ENCODE results near the gene NCOA3.

NCOA3 gene

GRCh38 chr20:47668313-47669151 lies 166.8 kb downstream of the NCOA3 start:
- no peak for DNase-seq (ENCODE audit: low spot score)
- TF ChIP-seq CTCF (IDR thresholded peaks at IDR 0.05; ENCODE audit: extremely low read depth, missing control alignments), result no peak

GRCh38 chr20:47669152-47669425 lies 167.4 kb downstream of the NCOA3 start:
- DNase-seq (ENCODE audit: low spot score), result no peak
- no peak for TF ChIP-seq CTCF (IDR thresholded peaks at IDR 0.05; ENCODE audit: extremely low read depth, missing control alignments)

- TF ChIP-seq CTCF (IDR thresholded peaks at IDR 0.05; ENCODE audit: extremely low read depth, missing control alignments), result no peak
- DNase-seq (ENCODE audit: low spot score), result no peak
Observed at GRCh38 chr20:47669489-47669888, 167.8 kb downstream of the NCOA3 start.

GRCh38 chr20:47669927-47670890 lies 168.5 kb downstream of the NCOA3 start:
- no peak for TF ChIP-seq CTCF (IDR thresholded peaks at IDR 0.05; ENCODE audit: extremely low read depth, missing control alignments)
- no peak for DNase-seq (ENCODE audit: low spot score)

GRCh38 chr20:47670913-47671312 lies 169.2 kb downstream of the NCOA3 start:
- TF ChIP-seq CTCF (IDR thresholded peaks at IDR 0.05; ENCODE audit: extremely low read depth, missing control alignments), result no peak
- no peak for DNase-seq (ENCODE audit: low spot score)

GRCh38 chr20:47672166-47672565 lies 170.5 kb downstream of the NCOA3 start:
- no peak for DNase-seq (ENCODE audit: low spot score)
- TF ChIP-seq CTCF (IDR thresholded peaks at IDR 0.05; ENCODE audit: extremely low read depth, missing control alignments), result no peak

All from GM20000 (cell line).